GM12801 (cell line): ENCODE measurements around the gene SLC4A1.

Experiments used
- CTCF ChIP-seq: IDR thresholded peaks from one replicate; pipeline ENCODE4 v1.5.1; 2011; ENCODE audit warnings: control low read depth; ENCODE audit not compliant: insufficient read length; ENCODE audit errors: extremely low read depth

Gene SLC4A1

GRCh38 chr17:44204441-44204882 is 63.5 kb downstream of the SLC4A1 start:
- no peak for TF ChIP-seq CTCF

- no peak for TF ChIP-seq CTCF
Measured at GRCh38 chr17:44203731-44204440, 64.0 kb downstream of the SLC4A1 start.

GRCh38 chr17:44202756-44203155 is 65.2 kb downstream of the SLC4A1 start:
- no peak for TF ChIP-seq CTCF

GRCh38 chr17:44200478-44201155 is 67.3 kb downstream of the SLC4A1 start:
- no peak for TF ChIP-seq CTCF

- TF ChIP-seq CTCF = no peak
Measured at GRCh38 chr17:44199553-44200477, 68.1 kb downstream of the SLC4A1 start, which contains the start of gene ATXN7L3. ATXN7L3 (minus strand) TSS chr17:44199884; CDS start chr17:44198070, 1,814 bp downstream.

- no peak for TF ChIP-seq CTCF
Measured at GRCh38 chr17:44198721-44199552, 69.0 kb downstream of the SLC4A1 start.
